NCI-H226 (cell line): ENCODE data around the gene SEC14L1.

Experiments
- DNase-seq: peaks from one replicate; pipeline ENCODE4 v3.0.0-alpha.2; 2015

Gene SEC14L1

DNA sequence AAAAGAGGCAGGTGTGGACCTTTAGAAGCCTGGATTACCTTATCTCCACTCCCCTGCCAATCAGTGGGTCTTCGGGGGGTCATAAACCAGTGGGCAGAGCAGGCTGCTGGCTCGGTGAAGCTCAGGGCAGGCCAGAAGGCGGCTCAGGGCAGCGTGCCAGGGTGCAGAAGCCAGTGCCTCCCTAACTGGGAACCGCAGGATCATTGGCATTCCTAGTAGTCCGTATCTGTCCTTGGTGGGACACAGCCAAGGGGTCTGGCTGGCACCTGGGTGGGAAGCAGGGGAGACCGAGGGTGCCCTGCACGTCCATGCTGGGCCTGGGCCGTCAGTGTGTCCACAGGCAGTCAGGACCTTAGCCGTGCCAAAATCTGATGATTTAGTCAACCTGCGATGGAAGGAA, 76.8 kb downstream of the SEC14L1 start:
- DNase-seq, result no peak

DNA sequence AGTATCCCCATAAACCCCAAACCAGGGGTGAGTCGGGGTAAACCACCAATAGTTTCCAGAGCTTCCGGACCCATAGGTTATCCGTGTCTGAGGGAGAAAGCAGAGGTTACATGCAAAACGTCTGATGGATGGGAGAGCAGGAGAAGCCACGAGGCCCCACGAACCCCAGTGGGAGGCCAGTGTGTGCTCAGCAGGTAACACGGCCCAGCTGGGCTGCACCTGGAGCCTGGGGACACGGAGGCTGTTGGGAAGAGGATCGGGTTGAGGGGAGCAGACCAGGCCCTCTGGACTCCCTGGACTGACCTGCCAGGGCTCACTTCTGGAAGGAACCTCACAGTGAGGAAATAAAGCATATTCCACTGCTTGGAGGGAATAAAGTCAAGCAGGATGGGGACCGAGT, 78.1 kb downstream of the SEC14L1 start:
- no peak for DNase-seq

DNA sequence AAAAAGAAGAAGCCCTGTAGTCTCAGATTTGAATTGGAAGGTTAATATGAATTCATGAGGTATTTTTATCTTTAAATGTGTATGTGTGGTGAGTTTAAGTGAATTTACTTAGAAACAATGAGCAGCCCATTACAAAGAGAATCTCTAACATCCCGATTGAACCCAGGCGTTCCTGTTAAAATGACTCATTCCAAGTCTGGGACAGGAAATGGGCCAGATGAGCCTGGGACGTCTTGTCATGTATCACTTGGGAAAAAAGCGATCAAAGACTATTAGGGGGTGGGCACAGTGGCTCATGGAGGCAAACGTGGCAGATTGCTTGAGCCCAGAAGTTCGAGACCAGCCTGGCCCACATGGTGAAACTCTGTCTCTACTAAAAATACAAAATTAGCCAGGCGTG, 81.6 kb downstream of the SEC14L1 start:
- DNase-seq, result no peak

DNA sequence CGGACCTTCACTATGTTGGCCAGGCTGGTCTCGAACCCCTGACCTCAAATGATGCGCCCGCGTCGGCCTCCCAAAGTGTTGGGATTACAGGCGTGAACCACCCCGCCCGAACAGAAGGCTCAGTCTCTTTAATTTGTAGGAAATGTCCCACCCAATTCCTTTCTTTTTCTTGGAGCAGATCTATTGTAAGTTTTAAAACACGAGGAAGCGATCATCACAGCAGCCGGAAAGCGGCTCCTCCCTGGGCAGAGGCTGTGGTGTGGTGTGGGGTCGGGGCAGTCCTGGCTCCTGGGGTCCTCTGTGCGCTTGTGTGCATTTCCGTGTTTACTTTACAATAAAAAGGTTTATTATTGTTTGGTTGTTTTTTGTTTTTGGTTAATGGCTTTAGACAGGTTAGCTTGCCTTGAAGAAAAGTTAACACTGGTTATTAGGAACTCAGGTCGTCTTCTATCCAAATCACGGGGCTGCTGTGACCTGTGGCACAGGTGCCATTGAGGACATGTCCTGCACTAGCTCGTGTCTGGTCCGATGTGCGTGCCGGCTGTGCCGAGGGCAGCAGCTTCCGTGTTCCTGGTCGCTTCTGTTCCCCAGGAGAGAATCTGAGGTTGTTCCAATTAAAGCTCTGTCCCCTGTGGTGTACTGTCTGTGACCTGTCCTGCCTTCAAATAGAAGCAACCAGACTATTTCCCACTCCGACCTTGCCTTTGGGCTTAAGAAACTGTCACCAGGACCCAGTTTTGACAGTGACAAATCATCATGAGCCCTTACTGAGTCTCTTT, 83.1 kb downstream of the SEC14L1 start:
- DNase-seq, result no peak

DNA sequence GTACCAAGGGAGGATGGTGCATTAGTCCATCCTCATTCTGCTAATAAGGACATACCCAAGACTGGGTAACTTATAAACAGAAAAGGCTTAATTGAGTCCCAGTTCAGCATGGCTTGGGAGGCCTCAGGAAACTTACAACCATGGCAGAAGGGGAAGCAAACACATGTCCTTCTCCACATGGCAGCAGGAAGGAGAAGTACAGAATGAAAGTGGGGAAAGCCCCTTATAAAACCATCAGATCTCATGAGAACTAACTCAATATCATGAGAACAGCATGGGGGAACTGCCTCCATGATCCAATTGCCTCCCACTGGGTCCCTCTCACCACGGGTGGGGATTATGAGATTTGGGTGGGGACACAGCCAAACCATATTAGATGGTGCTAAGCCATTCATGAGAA, 84.5 kb downstream of the SEC14L1 start:
- DNase-seq, result no peak

DNA sequence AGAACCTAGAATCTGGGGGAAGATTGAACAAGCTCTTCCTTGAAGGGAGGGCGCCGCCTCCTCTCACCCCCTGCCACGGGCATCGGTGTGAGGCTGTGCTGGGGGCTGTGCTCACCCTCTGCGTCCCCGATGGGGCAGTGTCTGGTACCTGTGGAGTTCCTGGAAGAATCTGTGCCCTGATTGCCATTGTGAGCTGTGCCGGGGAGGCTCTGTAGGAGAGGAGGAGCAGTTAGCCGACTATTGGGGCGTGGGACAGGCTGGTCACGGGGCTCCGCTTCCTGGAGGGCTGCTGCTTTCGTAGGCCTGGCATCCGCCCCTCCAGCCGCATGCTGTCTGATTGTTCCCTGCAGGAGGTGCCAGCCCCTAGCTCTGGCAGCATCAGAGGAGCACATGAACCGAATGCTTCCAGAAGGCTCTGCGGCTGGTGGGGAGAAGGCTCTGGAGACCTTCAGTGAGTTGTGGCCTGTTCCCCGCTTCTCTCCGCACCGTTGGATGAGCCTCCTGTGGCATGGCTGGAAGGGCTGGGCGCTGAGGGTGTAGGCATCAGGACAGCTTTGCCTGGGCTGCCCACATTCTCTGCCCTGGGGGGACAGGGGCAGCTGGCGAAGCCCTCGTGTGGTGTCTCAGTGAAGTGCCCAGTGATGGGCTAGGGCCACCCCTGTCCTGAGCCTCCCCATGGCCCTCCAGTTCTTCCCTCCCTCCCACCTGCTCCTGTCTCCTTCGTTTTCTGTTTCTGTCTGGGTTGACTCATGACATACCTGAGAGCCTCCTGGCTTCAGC, 86.9 kb downstream of the SEC14L1 start:
- no peak for DNase-seq

DNA sequence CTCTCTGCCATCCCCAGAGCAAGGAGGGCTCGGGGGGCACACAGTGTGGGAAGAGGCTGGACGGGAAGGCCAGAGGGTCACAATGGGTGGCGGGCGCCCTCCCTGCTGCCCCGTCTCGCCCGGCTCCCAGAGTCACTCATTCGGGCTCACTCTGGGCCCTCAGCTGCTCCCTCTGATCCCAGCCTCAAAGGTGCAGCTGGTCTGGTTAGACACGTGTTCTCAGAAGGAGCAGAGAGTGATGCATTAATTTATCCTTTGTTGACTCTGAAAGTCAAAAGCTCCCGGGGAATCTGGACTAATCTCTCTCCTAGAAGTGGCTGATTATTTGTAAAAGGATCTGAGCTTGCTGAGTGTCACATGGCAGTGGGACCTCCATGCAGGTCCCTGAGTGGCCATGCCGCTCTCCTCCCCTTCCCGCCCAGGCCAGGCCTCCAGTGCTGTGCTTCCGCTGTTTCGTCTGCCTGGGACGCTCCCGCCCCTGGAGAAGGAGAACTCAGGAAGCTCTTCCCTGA, 87.5 kb downstream of the SEC14L1 start:
- DNase-seq, result no peak

DNA sequence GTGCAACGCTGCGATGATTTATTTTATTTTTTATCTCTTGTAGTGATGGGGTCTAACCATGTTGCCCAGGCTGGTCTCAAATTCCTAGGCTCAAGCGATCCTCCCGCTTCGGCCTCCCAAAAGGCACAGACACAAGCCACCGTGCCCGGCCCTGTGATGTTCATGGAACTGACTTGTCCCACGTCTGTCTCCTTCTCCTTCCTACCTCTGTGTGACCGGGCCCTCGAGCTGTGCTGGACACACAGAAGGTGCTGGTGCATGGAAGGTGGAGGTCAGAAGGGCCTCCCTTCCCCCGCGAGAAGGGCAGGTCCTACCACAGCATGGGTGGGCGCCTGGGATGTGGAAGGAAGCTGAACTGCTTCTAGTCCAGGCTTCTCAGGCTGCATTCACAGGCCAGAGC, 88.0 kb downstream of the SEC14L1 start:
- no peak for DNase-seq

DNA sequence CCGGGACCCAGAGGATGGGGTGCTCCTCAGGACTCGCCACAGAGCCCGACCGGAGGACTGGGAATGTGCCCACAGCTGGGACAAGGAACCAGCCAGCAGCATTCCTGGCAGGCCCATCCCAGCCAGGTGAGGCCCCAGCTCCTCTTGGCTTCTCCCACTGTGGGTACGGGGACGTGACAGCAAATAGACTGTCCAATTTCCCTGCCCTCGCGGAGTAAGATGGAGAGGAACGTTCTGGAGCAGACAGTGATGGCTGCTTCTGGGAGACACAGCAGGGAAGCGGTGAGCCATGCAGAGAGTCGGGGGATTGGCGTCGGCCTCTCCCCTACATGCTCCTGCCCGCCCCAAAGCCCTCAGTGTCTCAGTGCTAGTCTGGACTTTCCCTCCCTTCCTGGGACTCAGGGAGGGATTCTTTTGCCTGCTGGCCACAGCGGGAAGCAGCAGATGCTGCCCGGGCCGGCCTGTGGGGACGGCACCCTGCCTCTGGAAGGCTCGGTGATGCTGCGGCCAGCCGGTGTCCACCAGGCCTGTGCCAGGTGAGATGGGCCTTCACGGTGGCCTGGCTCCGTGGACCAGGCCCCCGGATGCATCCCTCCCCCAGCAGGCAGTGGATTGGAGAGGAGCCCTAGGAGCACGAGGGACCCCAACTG, 89.1 kb downstream of the SEC14L1 start:
- DNase-seq, result no peak

DNA sequence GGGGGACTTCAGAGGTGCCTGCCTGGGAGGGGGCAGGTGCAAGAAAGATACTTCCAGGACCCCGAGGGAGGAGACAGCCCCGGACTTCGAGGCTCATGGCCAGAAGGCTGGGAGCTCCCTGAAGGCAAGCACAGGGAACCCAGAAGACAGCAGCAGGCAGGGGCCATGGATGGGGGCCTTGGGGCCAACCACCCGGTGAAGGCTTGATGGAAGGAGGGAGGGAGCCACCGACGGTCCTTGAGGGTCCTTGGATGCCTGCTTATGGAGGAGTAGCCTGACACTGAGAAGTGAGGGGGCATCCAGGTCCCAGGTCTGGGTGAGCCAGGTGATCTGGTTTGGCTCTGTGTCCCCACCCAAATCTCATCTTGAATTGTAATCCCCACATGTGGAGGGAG, 89.7 kb downstream of the SEC14L1 start:
- no peak for DNase-seq

DNA sequence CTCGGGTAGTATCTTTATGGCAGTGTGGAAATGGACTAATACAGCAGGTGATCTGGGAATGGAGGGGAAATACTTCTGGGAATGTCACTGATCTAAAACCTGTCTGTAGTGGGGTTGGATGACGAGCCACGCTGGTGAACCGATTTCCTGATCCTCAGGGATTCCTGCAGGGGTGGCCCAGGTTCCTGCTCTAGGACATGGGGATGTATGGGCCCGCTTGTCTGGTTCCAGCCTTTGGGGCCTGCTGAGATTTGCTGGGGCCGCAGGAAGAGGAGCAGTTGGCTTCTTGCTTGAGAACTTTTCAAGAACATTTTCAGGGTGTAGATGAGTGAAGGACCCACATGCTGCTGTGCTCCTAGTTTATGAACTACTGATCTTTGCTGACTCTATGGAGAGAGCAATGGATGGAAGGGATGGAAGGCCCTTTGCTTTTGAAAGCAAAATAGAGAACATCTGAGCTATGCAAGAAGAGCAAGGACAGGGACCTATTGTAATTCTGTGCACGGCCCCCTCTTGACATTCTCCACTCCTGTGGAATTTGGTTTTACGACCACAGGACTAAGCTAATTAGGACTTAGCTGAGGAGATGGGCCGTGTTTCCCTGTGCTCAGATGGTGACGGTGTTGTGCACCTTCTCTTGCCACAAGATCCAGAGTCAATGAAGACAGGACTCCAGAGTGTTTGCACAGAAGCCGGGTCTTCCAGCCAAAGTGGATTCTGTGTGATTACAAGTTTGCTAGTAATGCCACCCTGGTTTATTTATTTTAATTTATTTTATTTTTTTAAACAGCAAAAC, 90.5 kb downstream of the SEC14L1 start:
- DNase-seq, result no peak

DNA sequence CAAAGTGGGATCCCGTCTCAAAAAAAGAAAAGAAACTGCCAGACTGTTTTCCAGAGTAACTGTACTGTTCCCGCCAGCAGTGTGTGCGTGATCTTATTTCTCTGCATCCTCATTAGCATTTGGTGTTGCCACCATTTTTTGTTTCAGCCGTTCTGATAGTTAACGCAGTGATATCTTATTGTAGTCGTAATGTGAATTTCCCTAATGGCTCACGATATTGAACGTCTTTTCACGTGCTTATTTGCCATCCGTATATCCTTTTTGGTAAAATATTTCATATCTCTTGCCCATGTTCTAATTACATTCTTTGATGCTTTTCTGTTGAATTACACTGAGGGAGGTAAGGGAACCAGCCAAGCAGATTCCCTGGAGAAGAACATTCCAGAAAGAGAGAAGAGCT, 92.4 kb downstream of the SEC14L1 start:
- no peak for DNase-seq

DNA sequence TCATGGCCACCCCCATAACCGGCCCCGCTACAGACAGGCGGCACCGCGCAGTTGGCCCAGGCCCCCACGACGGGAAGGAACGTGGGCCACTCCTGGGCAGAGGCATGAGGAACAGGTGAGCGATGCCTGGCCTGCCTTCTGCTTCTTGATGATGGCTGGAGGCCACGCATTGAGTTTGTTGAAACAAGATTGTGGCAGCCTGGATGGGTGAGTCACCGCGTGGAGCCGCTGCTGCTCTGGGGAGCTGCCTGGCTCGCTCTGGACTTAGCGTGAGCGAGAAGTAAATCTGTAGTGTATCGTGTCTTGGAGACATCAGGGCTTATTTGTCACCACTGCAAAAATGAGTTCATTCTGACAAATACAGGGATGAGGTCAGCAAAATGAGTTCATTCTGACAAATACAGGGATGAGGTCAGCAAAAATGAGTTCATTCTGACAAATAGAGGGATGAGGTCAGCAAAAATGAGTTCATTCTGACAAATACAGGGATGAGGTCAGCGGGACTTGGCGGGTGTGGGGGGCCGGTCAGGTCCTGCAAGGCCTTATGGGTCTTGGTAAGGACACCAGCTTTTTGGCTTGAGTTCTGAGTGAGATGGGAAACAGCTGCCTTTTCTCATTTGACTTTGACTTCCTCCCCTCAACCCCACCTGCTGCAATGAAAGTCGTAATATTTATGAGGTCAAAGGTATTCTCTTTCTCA, 93.0 kb downstream of the SEC14L1 start:
- no peak for DNase-seq

DNA sequence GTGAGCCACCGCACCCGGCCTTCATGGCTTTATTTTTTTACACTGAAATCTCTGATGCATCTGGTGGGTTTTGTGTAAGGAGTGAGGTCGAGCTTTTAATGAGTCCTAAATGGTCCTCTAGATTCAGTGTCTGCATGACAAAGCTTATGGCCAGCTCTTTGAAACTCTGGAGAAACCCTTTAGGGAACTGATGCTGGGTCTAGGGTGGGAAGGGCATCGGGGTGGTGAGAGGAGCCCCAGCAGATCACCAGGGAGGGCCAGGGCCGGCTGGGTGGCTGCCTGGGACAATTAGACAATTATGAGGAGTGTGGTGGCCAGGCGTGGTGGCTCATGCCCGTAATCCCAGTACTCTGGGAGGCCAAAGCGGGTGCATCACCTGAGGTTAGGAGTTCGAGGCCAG, 93.9 kb downstream of the SEC14L1 start:
- DNase-seq, result no peak

DNA sequence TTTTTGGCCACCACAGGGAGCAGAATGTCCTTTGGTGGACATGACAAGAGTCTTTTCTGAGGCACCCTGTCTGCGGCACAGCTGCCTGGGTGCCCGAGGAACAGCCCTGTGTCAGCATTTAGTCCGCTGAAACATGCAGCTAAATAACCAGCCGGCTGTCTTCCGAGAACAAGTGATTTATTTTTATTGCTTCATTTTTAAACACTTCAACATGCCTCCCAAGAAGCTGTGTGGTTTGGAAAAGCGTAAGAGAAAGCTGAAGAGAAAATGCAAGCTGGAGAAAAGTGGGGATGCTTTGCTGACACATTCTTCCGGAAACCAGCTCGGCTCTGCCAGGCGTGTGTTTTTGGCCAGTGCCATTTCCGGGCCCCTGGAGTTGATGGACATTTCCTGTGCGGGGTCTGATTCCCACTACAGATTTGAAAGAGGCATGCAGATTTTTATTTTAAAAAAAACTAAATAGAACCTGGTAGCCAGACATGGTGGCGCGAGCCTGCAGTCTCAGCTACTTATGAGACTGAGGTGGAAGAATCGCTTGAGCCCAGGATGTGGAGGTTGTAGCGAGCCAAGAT, 94.7 kb downstream of the SEC14L1 start:
- peak; percentile 82 for DNase-seq

DNA sequence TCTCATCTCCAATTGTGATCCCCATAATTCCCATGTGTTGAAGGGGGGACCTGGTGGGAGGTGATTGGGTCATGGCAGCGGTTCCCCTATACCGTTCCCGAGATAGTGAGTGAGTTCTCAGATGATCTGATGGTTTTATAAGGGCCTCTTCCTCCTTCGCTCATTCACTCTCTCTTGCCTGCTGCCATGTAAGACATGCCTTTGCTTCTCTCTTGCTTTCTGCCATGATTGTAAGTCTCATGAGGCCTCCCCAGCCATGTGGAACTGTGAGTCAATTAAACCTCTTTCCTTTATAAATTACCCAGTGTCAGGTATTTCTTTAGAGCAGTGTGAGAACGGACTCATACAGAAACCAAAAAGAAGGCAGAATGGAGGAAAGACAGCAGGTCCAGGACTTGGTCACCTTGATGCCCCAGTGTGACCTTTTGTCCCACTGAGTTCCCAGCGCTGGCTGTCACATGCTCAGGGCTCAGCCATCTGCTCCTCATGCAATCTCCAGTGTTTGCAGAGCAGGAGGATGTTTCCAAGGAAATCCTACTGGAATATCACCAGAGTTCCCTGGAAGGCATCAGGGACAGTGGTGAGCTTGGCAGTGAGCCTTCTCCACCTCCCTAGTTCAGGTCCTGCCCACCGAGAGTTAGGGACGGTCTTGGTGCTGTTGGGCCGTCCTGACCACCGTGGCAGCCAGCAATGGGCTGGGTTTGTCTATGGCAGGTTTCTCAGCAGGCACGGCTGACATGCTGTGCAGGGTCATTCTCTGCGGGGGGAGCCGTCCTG, 96.7 kb downstream of the SEC14L1 start:
- DNase-seq, result no peak

DNA sequence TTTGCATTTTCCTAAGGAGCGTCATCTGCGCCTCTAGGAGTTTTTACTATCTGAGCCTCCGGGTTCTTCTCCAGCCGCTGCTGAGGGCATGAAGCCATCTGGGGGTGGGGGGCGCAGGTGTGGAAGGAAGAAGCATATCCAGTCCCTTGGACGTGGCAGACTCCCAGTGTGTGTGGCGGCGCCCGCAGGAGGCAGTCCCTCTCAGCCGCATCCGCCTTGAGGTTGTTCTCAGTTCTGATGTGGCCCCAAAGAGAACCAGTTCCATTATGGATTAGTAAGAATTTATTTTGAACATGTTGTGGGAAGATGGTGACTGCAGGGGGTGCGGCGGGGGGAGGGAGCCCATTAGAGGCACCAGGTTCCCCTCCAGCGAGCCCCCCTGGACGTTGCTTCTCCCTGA, 100.2 kb downstream of the SEC14L1 start:
- DNase-seq, result no peak

DNA sequence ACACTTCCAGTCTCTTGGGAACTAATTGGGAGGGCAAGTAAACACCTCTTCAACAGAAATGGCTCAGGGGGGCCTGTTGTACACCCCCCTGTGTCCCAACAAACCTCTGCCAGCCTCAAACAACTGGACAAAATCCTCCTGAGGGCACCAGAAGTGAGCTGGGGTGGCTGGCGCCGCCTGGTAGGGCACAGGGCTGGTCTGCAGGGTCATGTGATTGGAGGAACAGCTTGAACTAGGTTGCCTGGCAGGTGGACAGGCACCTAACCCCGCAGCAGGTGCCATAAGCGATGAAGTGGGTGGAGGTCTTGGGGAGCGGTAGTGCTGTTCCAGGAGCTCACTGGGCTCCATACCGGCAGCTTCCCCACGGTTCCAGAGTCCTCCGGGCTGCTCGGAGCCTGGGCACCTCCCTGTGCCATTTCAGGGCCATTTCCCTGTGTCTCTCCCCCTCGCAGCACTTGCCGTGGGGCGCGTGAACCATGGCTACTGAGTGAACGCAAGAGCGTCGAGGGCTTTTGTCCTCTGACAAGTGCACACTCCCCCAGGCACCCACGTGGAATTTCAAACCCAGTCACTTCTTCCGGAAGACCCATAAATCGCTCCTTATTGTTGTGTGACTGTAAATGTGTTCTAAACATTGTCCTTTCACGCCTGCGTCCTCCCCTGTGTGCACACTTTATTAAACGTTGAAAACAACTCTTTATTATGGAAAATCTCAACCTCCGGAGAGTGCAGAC, 101.5 kb downstream of the SEC14L1 start:
- DNase-seq, result no peak

DNA sequence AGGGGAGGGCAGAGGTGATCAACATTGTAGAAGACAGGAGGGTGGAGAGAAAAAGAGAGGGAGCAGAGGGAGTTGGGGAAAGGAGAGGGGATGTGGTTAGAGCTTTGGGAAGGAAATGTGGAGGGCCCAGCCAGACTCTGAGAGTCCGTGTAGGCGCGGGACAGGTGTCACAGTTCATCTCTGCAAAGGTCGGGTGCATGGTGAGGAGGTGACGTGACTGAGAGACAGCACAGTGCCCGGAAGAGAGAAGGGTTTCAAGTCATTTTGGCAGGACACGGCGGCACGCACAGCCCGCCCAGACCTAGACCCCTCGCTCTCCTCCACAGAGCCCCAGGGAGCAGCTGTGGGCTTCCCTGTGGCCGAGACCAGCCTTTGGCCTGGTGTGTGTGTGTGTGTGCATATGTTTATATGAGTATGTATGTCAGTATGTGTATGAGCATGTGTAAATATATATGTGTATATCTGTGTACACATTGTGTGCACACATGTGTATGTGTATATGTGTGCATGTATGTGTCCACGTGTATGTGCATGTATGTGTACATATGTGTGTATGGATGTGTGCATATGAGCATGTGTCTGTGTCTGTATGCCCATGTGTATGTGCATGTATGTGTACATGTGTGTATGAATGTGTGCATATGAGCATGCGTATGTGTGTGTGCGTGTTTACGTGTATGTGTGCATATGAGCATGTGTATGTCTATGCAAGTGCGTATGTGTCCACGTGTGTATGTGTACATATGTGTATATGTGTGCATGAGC, 104.6 kb downstream of the SEC14L1 start:
- no peak for DNase-seq
